PFSK-1 (cell line): ENCODE data around the gene SRGAP3.

ENCODE experiments used
- FOXP2 ChIP-seq: optimal IDR thresholded peaks from 2 replicates; pipeline ENCODE3; 2011; ENCODE audit warnings: borderline replicate concordance, control low read depth, inconsistent platforms; ENCODE audit not compliant: insufficient read depth; ENCODE audit errors: extremely low read length, extremely low read depth
- POLR2AphosphoS5 ChIP-seq: IDR thresholded peaks from 2 replicates; pipeline ENCODE4 v1.6.1; 2012; ENCODE audit warnings: low read depth, mild to moderate bottlenecking, control low read depth, low read length, moderate library complexity
- TAF1 ChIP-seq: IDR thresholded peaks from 2 replicates; pipeline ENCODE4 v1.6.1; 2012; ENCODE audit warnings: low read length, control low read depth, borderline replicate concordance; ENCODE audit not compliant: insufficient read depth
- TF ChIP-seq, protein P1 (sequence below), 2 experiments: IDR thresholded peaks; 2 replicates each; pipeline versions ENCODE4 v1.6.1 to v1.8.0; 2011 to 2012; ENCODE audit warnings: low read depth in 2 of 2, low read length in 2 of 2, control low read depth in 1 of 2, inconsistent platforms in 1 of 2, mild to moderate bottlenecking in 1 of 2, moderate library complexity in 1 of 2; ENCODE audit not compliant: insufficient read depth in 1 of 2

DNA sequence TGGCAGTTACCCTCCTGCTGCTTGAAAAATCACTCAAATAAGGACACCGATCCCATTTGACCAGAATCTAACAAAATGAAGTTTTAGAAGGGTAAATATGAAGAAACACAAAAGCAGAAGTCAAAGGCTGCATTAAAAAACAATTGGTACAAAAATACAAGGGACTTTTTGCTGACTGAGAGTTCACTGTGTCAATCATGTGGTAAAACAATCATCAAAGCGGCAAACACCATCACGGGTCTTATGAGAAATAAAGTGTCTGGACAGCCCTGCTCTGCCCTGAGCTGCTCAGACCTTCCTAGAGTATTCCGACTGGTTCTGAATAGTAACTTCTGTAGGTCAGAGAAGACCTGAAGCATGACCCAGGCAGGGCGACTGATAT, 148.9 kb downstream of the SRGAP3 start:
- TF ChIP-seq TAF1 (no peak), POLR2AphosphoS5 (no peak), FOXP2 (no peak)
- TF ChIP-seq, protein P1, sequence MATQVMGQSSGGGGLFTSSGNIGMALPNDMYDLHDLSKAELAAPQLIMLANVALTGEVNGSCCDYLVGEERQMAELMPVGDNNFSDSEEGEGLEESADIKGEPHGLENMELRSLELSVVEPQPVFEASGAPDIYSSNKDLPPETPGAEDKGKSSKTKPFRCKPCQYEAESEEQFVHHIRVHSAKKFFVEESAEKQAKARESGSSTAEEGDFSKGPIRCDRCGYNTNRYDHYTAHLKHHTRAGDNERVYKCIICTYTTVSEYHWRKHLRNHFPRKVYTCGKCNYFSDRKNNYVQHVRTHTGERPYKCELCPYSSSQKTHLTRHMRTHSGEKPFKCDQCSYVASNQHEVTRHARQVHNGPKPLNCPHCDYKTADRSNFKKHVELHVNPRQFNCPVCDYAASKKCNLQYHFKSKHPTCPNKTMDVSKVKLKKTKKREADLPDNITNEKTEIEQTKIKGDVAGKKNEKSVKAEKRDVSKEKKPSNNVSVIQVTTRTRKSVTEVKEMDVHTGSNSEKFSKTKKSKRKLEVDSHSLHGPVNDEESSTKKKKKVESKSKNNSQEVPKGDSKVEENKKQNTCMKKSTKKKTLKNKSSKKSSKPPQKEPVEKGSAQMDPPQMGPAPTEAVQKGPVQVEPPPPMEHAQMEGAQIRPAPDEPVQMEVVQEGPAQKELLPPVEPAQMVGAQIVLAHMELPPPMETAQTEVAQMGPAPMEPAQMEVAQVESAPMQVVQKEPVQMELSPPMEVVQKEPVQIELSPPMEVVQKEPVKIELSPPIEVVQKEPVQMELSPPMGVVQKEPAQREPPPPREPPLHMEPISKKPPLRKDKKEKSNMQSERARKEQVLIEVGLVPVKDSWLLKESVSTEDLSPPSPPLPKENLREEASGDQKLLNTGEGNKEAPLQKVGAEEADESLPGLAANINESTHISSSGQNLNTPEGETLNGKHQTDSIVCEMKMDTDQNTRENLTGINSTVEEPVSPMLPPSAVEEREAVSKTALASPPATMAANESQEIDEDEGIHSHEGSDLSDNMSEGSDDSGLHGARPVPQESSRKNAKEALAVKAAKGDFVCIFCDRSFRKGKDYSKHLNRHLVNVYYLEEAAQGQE (IDR thresholded peaks at IDR 0.05; ENCODE audit: insufficient read depth in 1 of 2, low read depth in 2 of 2, low read length in 2 of 2), result no peak
